GM18498 (cell line): ENCODE results near the gene NBAS.
"Not testable (repeated sequence)": the region's sequence is repeated elsewhere in the genome, so short reads cannot be mapped to it uniquely, and the experiment has no call there.

Experiments used
- ATAC-seq: cut with Tn5 transposase; IDR thresholded peaks from one replicate; pipeline ENCODE4 v1.9.1; 2021; ENCODE audit warnings: mild to moderate bottlenecking, moderate library complexity; ENCODE audit not compliant: unreplicated experiment

Gene NBAS

GRCh38 chr2:15275346-15275745 is 285.8 kb downstream of the NBAS start:
- no peak for ATAC-seq

GRCh38 chr2:15273452-15273851 is 287.7 kb downstream of the NBAS start:
- no peak for ATAC-seq

DNA sequence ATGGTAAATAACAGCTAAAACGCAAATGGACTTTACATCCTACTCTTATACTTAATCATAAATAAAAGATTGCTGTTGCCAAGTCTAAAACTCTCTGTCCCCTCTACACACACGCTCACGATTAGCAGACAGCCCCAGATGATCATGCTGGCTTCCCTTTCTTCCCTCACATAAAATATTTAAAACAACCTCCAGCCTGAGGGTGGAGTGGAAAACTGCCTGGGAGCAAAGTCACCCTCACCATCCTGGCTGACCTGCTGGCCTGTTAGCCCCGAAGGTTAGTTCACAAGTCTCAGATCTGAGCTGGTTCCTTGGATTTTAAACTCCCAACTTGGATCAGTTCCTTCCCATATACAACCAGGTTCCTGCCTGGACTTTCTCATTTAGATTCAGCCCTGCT is 288.2 kb downstream of the NBAS start:
- ATAC-seq: no peak

DNA sequence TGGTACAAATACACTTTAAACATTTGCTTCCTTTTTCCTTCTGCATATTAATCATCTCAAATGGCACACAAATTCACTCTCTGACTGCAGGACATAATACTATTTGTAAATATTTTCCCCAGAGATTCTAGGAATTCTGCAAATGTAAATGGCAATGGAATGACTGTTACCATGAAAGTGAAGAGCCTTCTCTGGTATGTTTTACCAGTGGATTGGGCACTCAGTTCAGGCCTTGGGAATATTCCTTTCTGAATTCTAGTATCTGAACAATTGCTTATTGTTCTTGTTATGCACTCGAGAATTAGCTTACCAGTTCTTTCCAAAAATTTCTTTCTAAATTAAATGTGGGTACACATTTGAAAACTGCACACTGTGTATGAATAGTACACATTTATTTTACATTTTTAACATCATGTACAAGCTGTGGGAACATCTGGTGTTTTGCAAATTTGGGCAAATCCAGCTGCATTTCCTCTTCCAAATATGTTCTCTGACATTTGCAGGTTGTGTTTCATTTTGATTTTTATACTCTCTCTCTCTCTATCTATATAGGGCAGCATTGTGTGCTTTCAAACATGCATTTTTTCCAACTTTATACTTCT is 289.1 kb downstream of the NBAS start:
- ATAC-seq: no peak

DNA sequence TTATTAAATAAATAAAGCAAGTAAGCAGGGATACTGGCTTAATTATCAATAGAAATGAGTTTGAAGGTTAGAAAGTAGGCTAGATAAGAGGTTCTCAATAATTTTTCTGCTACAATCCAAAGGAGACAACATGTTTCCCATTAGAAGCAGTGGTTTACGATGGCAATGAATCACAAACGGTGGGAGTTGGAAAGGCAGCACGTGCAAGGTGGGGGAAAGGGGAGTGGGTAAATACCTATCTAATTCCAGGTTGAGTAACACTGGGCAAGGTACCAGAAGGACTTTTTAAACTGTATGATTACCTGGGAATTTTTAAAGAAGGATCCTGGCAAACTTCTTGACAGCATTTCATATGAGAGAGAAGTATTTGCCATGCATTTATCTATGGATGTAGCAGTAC is 289.9 kb downstream of the NBAS start:
- no peak for ATAC-seq

GRCh38 chr2:15269043-15269442 is 292.1 kb downstream of the NBAS start:
- no peak for ATAC-seq

DNA sequence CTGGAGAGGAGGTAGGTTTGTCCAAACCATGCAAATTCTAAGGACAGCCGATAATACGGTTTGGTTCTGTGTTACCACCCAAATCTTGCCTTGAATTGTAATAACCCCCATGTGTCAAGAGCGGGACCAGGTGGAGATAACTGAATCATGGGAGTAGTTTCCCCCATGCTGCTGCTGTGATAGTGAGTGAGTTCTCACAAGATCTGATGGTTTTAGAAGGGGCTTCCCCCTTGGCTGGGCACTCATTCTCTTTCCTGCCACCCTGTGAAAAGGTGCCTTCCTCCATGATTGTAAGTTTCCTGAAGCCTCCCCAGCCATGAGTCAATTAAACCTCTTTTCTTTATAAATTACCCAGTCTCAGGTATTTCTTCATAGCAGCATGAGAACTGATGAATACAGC is 295.2 kb downstream of the NBAS start:
- ATAC-seq: no peak

- ATAC-seq: no peak
Measured at GRCh38 chr2:15263976-15264685, 297.0 kb downstream of the NBAS start.

- ATAC-seq: no peak
Measured at GRCh38 chr2:15262792-15263191, 298.3 kb downstream of the NBAS start.

GRCh38 chr2:15260835-15261234 is 300.3 kb downstream of the NBAS start:
- no peak for ATAC-seq

- no peak for ATAC-seq
Measured at GRCh38 chr2:15260196-15260595, 300.9 kb downstream of the NBAS start.

GRCh38 chr2:15259356-15259756 is 301.8 kb downstream of the NBAS start:
- no peak for ATAC-seq

DNA sequence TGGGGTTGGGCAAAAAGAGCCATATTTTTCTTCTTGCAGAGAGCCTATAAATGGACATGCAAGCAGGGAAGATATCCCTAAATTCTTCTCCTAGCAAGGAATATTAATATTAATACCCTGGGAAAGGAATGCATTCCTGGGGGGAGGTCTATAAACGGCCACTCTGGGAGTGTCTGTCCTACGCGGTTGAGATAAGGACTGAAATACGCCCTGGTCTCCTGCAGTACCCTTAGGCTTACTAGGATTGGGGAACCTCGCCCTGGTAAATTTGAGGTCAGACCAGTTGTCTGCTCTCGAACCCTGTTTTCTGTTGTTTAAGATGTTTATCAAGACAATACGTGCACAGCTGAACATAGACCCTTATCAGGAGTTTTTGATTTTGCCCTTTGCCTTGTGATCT is 302.7 kb downstream of the NBAS start:
- not testable (repeated sequence) for ATAC-seq

DNA sequence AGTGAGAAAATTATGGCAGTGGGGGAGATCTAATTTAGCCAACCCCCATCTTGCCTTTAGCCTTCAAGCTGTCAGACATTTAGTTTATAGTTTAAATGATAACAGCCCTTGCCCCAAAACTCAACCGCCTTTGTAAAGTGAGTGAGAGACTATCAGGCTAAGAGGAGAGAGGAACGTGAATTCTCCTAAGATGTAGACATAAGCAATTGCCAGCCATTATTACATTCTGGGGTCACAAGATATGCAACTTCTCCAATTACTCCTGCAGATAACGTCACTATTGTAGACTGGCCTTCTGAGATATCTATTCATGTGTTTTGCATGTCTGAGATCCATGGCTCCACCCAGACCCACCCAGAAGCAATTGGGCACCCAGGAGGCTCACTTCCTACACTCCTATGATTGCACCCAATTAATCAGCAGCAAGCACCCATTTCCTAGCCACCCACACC is 307.3 kb downstream of the NBAS start:
- ATAC-seq: no peak

GRCh38 chr2:15253247-15253646 is 307.9 kb downstream of the NBAS start:
- ATAC-seq: no peak

DNA sequence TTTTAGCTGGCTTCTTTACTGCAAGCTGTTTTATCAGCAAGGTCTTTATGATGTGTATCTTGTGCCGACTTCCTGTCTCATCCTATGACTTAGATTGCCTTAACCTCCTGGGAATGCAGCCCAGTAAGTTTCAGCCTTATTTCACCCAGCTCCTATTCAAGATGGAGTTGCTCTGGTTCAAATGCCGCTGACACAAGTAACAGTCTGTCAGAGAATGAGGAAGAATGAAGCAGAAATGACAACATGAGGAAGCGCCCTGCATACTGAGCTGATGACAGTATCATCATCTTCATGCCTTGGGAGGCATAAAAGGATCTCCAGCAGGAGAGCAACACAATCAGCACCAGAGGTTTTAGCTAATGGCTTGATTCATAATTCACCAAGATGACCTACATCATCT is 309.4 kb downstream of the NBAS start:
- ATAC-seq: no peak

DNA sequence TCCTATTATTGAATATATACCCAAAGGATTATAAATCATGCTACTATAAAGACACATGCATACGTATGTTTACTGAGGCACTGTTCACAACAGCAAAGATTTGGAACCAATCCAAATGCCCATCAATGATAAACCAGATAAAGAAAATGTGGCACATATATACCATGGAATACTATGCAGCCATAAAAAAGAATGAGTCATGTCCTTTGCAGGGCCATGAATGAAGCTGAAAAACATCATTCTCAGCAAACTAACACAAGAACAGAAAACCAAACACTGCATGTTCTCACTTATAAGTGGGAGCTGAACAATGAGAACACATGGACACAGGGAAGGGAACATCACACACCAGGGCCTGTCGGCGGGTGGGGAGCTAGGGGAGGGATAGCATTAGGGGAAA is 310.2 kb downstream of the NBAS start:
- not testable (repeated sequence) for ATAC-seq

GRCh38 chr2:15246870-15247269 is 314.3 kb downstream of the NBAS start:
- no peak for ATAC-seq

DNA sequence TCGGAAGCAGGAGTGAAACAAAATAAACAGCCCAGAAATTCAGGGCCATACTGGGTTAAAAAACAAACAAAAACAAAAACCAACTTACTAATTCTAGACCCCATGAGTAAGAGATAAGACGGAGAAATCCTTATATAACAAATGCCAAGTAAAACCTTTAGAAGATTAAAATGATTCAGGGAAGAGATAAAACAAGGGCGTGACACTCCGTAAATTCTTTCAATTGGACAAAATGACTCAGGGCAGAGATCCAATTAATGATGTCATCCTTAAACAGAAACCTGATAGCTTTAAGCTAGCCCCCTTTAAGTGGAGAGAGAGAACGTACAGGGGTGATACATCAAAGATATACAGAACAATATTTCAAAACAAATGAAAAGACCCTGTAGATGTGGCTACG is 317.4 kb downstream of the NBAS start:
- no peak for ATAC-seq

DNA sequence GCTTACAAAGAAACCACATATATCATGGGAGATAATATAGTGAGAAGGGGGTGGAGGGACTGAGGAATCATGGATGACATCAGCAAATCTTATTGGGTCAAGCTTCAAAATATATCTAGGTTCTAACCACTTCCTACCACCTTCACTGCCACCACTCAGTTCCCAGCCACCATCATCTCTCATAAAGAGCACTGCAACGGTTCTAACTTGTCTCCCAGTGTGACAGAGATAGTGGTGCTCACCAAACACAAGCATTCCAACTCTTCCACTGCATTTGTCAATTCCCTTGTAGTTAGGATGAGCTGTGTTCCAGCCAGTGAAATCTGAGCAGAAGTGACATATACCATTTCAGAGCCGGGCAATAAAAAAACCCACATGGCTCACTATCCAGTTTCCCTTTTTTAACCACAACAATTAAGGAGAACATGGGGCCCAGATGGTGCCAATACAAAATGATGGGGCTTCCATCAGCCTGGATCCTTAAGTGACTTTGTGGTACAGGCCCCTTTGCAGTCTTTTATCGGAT is 318.1 kb downstream of the NBAS start:
- ATAC-seq: no peak

GRCh38 chr2:15241929-15242328 is 319.2 kb downstream of the NBAS start:
- ATAC-seq: no peak

DNA sequence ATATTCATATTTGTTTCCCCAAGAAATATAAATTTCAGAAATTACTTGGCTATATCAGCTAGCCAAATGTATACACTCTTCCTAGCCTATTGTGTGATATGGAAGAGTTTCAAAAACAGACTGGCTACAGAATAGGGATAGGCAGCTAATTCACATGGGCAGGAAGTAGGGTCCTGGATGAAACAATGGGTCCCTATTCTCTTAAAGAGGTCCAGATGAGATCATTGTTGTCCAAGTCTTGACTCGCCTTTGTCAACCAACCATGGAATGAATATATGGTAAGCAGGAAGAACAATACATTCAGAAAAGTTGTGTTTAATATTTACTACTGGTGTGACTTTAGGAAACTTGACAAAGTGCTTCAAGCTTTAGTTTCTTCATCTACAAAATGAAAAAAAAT is 319.9 kb downstream of the NBAS start:
- ATAC-seq: no peak

GRCh38 chr2:15238028-15238427 is 323.1 kb downstream of the NBAS start:
- no peak for ATAC-seq
